GM20000 (cell line): ENCODE data around the gene ZNF100.
"Not testable (repeated sequence)": the region's sequence is repeated elsewhere in the genome, so short reads cannot be mapped to it uniquely, and the experiment has no call there.

ENCODE experiments used
- DNase-seq: peaks from one replicate; pipeline ENCODE4 v3.0.0; 2012; ENCODE audit warnings: low spot score
- CTCF ChIP-seq: IDR thresholded peaks from 2 replicates; pipeline ENCODE4 v1.5.1; 2012; ENCODE audit warnings: mild to moderate bottlenecking, control low read depth; ENCODE audit errors: extremely low read depth, missing control alignments

The ZNF100 gene

GRCh38 chr19:21758296-21758695 lies 9.1 kb downstream of the ZNF100 start:
- TF ChIP-seq CTCF: no peak
- no peak for DNase-seq

- not testable (repeated sequence) for DNase-seq
These were observed 11.8 kb downstream of the ZNF100 start for GRCh38 chr19:21755555-21755954.

GRCh38 chr19:21751384-21751783 lies 16.0 kb downstream of the ZNF100 start:
- TF ChIP-seq CTCF: no peak
- no peak for DNase-seq

GRCh38 chr19:21750586-21751128 lies 16.7 kb downstream of the ZNF100 start:
- TF ChIP-seq CTCF: no peak
- no peak for DNase-seq

- no peak for TF ChIP-seq CTCF
- no peak for DNase-seq
These were observed 18.3 kb downstream of the ZNF100 start for GRCh38 chr19:21749090-21749489.

- no peak for DNase-seq
- TF ChIP-seq CTCF: no peak
These were observed 19.3 kb downstream of the ZNF100 start for GRCh38 chr19:21748088-21748487.

GRCh38 chr19:21740559-21740958 lies 26.8 kb downstream of the ZNF100 start:
- no peak for DNase-seq
- TF ChIP-seq CTCF: no peak

- not testable (repeated sequence) for DNase-seq
These were observed 40.2 kb downstream of the ZNF100 start for GRCh38 chr19:21726942-21727747.
